ENCODE results near the gene RAB40B.
A peak's percentile ranks its signal among the peaks of the same experiment; 100 is the strongest.

RAB40B gene

GRCh38 chr17:82709676-82710498 lies 11.4 kb upstream of the RAB40B start:
- H3K27ac ChIP-seq (ENCODE audit: low read depth, low read length) = no peak overlapping the region
- H3K4me1 ChIP-seq (ENCODE audit: insufficient read depth, low read length) = no peaks in the 10 kb centered on the region
- peaks cover 0 to 7% of the 10 kb centered on the region in 2 donors for H3K27me3 ChIP-seq (ENCODE audit: control insufficient read depth in 1 of 2, insufficient read depth in 2 of 2, low read length in 2 of 2)
- no peak overlapping the region for H3K9ac ChIP-seq (ENCODE audit: low read length)
- no peak overlapping the region for H3K4me3 ChIP-seq (ENCODE audit: low read depth in 1 of 2, low read length in 2 of 2)
- no peaks in the 10 kb centered on the region for H3K36me3 ChIP-seq (ENCODE audit: insufficient read depth, low read length)
- H3K9me3 ChIP-seq (ENCODE audit: low read length) = no peaks in the 10 kb centered on the region

- Histone ChIP-seq H3K4me3 (ENCODE audit: low read depth in 1 of 2, low read length in 2 of 2) (no peak overlapping the region), H3K9ac (ENCODE audit: low read length) (no peak overlapping the region), H3K36me3 (ENCODE audit: insufficient read depth, low read length) (no peaks in the 10 kb centered on the region), H3K4me1 (ENCODE audit: insufficient read depth, low read length) (no peaks in the 10 kb centered on the region), H3K27me3 (ENCODE audit: control insufficient read depth in 1 of 2, insufficient read depth in 2 of 2, low read length in 2 of 2) (peaks cover 0 to 7% of the 10 kb centered on the region in 2 donors), H3K9me3 (ENCODE audit: low read length) (no peaks in the 10 kb centered on the region), H3K27ac (ENCODE audit: low read depth, low read length) (no peak overlapping the region)
Measured at GRCh38 chr17:82709024-82709675, 10.7 kb upstream of the RAB40B start.

- Histone ChIP-seq H3K27ac (ENCODE audit: low read depth, low read length) (no peak overlapping the region), H3K4me1 (ENCODE audit: insufficient read depth, low read length) (no peaks in the 10 kb centered on the region), H3K4me3 (ENCODE audit: low read depth in 1 of 2, low read length in 2 of 2) (no peak overlapping the region), H3K36me3 (ENCODE audit: insufficient read depth, low read length) (no peaks in the 10 kb centered on the region), H3K27me3 (ENCODE audit: control insufficient read depth in 1 of 2, insufficient read depth in 2 of 2, low read length in 2 of 2) (peaks cover 0 to 7% of the 10 kb centered on the region in 2 donors), H3K9me3 (ENCODE audit: low read length) (no peaks in the 10 kb centered on the region), H3K9ac (ENCODE audit: low read length) (no peak overlapping the region)
Measured at GRCh38 chr17:82705756-82706155, 7.3 kb upstream of the RAB40B start.

- Histone ChIP-seq H3K27ac (ENCODE audit: low read depth, low read length) (no peak overlapping the region), H3K4me1 (ENCODE audit: insufficient read depth, low read length) (no peaks in the 10 kb centered on the region), H3K36me3 (ENCODE audit: insufficient read depth, low read length) (no peaks in the 10 kb centered on the region), H3K9ac (ENCODE audit: low read length) (no peak overlapping the region), H3K9me3 (ENCODE audit: low read length) (no peaks in the 10 kb centered on the region), H3K27me3 (ENCODE audit: control insufficient read depth in 1 of 2, insufficient read depth in 2 of 2, low read length in 2 of 2) (peaks cover 0 to under 1% of the 10 kb centered on the region in 2 donors), H3K4me3 (ENCODE audit: low read depth in 1 of 2, low read length in 2 of 2) (no peak overlapping the region)
Measured at GRCh38 chr17:82704886-82705285, 6.4 kb upstream of the RAB40B start.

GRCh38 chr17:82703935-82704865 lies 5.7 kb upstream of the RAB40B start:
- Histone ChIP-seq H3K27ac (ENCODE audit: low read depth, low read length) (no peak overlapping the region), H3K36me3 (ENCODE audit: insufficient read depth, low read length) (no peaks in the 10 kb centered on the region), H3K27me3 (ENCODE audit: control insufficient read depth in 1 of 2, insufficient read depth in 2 of 2, low read length in 2 of 2) (no peaks in the 10 kb centered on the region), H3K4me3 (ENCODE audit: low read depth in 1 of 2, low read length in 2 of 2) (no peak overlapping the region), H3K9me3 (ENCODE audit: low read length) (no peaks in the 10 kb centered on the region), H3K4me1 (ENCODE audit: insufficient read depth, low read length) (peaks cover 4% of the 10 kb centered on the region), H3K9ac (ENCODE audit: low read length) (no peak overlapping the region)

GRCh38 chr17:82703036-82703745 lies 4.7 kb upstream of the RAB40B start:
- H3K4me3 ChIP-seq (ENCODE audit: low read depth in 1 of 2, low read length in 2 of 2) = no peak overlapping the region
- no peaks in the 10 kb centered on the region for H3K27me3 ChIP-seq (ENCODE audit: control insufficient read depth in 1 of 2, insufficient read depth in 2 of 2, low read length in 2 of 2)
- H3K36me3 ChIP-seq (ENCODE audit: insufficient read depth, low read length) = no peaks in the 10 kb centered on the region
- peaks cover 4% of the 10 kb centered on the region for H3K4me1 ChIP-seq (ENCODE audit: insufficient read depth, low read length)
- no peak overlapping the region for H3K27ac ChIP-seq (ENCODE audit: low read depth, low read length)
- H3K9me3 ChIP-seq (ENCODE audit: low read length) = no peaks in the 10 kb centered on the region
- no peak overlapping the region for H3K9ac ChIP-seq (ENCODE audit: low read length)

GRCh38 chr17:82702231-82702927 lies 3.9 kb upstream of the RAB40B start:
- H3K27ac ChIP-seq (ENCODE audit: low read depth, low read length) = no peak overlapping the region

GRCh38 chr17:82699551-82699950 lies 1.1 kb upstream of the RAB40B start:
- H3K9ac ChIP-seq (ENCODE audit: low read length) = no peak overlapping the region

More at GRCh38 chr17:82702231-82702927, 3.9 kb upstream of the RAB40B start:
- Histone ChIP-seq H3K4me3 (ENCODE audit: low read depth in 1 of 2, low read length in 2 of 2) (no peak overlapping the region), H3K27me3 (ENCODE audit: control insufficient read depth in 1 of 2, insufficient read depth in 2 of 2, low read length in 2 of 2) (peaks cover 0 to 4% of the 10 kb centered on the region in 2 donors), H3K36me3 (ENCODE audit: insufficient read depth, low read length) (no peaks in the 10 kb centered on the region), H3K4me1 (ENCODE audit: insufficient read depth, low read length) (peaks cover 4% of the 10 kb centered on the region), H3K9ac (ENCODE audit: low read length) (no peak overlapping the region), H3K9me3 (ENCODE audit: low read length) (no peaks in the 10 kb centered on the region)

GRCh38 chr17:82698974-82699442 lies 510 bp upstream of the RAB40B start:
- H3K27ac ChIP-seq (ENCODE audit: low read depth, low read length) = no peak overlapping the region
- H3K36me3 ChIP-seq (ENCODE audit: insufficient read depth, low read length) = no peaks in the 10 kb centered on the region
- H3K27me3 ChIP-seq (ENCODE audit: control insufficient read depth in 1 of 2, insufficient read depth in 2 of 2, low read length in 2 of 2) = peaks cover 0 to 6% of the 10 kb centered on the region in 2 donors
- peaks cover 11% of the 10 kb centered on the region for H3K4me1 ChIP-seq (ENCODE audit: insufficient read depth, low read length)
- no peaks in the 10 kb centered on the region for H3K9me3 ChIP-seq (ENCODE audit: low read length)
- H3K9ac ChIP-seq (ENCODE audit: low read length) = no peak overlapping the region
- peak overlapping the region; percentile 42 to 70 for H3K4me3 ChIP-seq (ENCODE audit: low read depth in 1 of 2, low read length in 2 of 2)

More at GRCh38 chr17:82699551-82699950, 1.1 kb upstream of the RAB40B start:
- peaks cover 0 to 6% of the 10 kb centered on the region in 2 donors for H3K27me3 ChIP-seq (ENCODE audit: control insufficient read depth in 1 of 2, insufficient read depth in 2 of 2, low read length in 2 of 2)
- H3K4me1 ChIP-seq (ENCODE audit: insufficient read depth, low read length) = peaks cover 11% of the 10 kb centered on the region
- peak overlapping the region; percentile 42 to 70 for H3K4me3 ChIP-seq (ENCODE audit: low read depth in 1 of 2, low read length in 2 of 2)
- no peak overlapping the region for H3K27ac ChIP-seq (ENCODE audit: low read depth, low read length)
- no peaks in the 10 kb centered on the region for H3K36me3 ChIP-seq (ENCODE audit: insufficient read depth, low read length)
- no peaks in the 10 kb centered on the region for H3K9me3 ChIP-seq (ENCODE audit: low read length)

- Histone ChIP-seq H3K4me3 (ENCODE audit: low read depth in 1 of 2, low read length in 2 of 2) (peak overlapping the region; percentile 43 to 62), H3K27me3 (ENCODE audit: control insufficient read depth in 1 of 2, insufficient read depth in 2 of 2, low read length in 2 of 2) (peaks cover 0 to 6% of the 10 kb centered on the region in 2 donors), H3K9me3 (ENCODE audit: low read length) (no peaks in the 10 kb centered on the region), H3K4me1 (ENCODE audit: insufficient read depth, low read length) (peaks cover 11% of the 10 kb centered on the region), H3K9ac (ENCODE audit: low read length) (no peak overlapping the region), H3K27ac (ENCODE audit: low read depth, low read length) (no peak overlapping the region), H3K36me3 (ENCODE audit: insufficient read depth, low read length) (no peaks in the 10 kb centered on the region)
Measured at GRCh38 chr17:82697808-82698064, 762 bp downstream of the RAB40B start.

Data from muscle layer of colon (tissue), 2 donors.